HepG2 (cell line): ENCODE results near the gene PSMG4. TPM values are rescaled to one million over a fixed set of nuclear protein-coding genes. Genes with fewer than 3 reads are reported as not detected.

Experiments
- CHD2 ChIP-seq: IDR thresholded peaks from 2 replicates; pipeline ENCODE4 v1.6.1; 2011; ENCODE audit warnings: low read depth, low read length, improper control_type of control experiment
- FIP1L1 ChIP-seq: fragments of 200-400 bp; formaldehyde crosslinking; IDR thresholded peaks from 2 replicates; pipeline ENCODE4 v1.6.1; 2018; ENCODE audit warnings: low read depth, mild to moderate bottlenecking, low read length, moderate library complexity, borderline replicate concordance; ENCODE audit not compliant: insufficient read depth
- FOSL1 ChIP-seq: sonication (generic); formaldehyde crosslinking; IDR thresholded peaks from 2 replicates; pipeline ENCODE4 v1.9.0; 2021; ENCODE audit warnings: missing genetic modification reagents, borderline replicate concordance
- FOXC1 ChIP-seq: sonication (generic); formaldehyde crosslinking; IDR thresholded peaks from 2 replicates; pipeline ENCODE4 v1.8.0; 2022; ENCODE audit warnings: mild to moderate bottlenecking, missing genetic modification reagents, borderline replicate concordance
- FOXP1 ChIP-seq, 2 experiments: fragments of 450-650 bp in 1 of 2; IDR thresholded peaks; 2 replicates each; pipeline ENCODE4 v1.6.1; 2017 to 2018; ENCODE audit warnings: antibody characterized with exemption in 1 of 2
- GABPA ChIP-seq, 2 experiments: IDR thresholded peaks; 2 replicates each; pipeline ENCODE4 v1.6.1; 2011 to 2016; ENCODE audit warnings: low read depth in 2 of 2, low read length in 1 of 2, missing biosample characterization in 1 of 2, missing genetic modification characterization in 1 of 2
- GLI4 ChIP-seq: sonication (generic); formaldehyde crosslinking; IDR thresholded peaks from 2 replicates; pipeline ENCODE4 v1.5.1; 2020; ENCODE audit warnings: missing genetic modification reagents, mild to moderate bottlenecking, moderate library complexity, borderline replicate concordance
- GTF3A ChIP-seq: sonication (generic); formaldehyde crosslinking; conservative IDR thresholded peaks from 2 replicates; pipeline ENCODE4 v1.4.0; 2020; ENCODE audit warnings: mild to moderate bottlenecking, missing genetic modification reagents
- HNRNPUL1 ChIP-seq: fragments of 200-400 bp; formaldehyde crosslinking; IDR thresholded peaks from 2 replicates; pipeline ENCODE4 v1.6.1; 2017; ENCODE audit warnings: low read depth, mild to moderate bottlenecking, low read length, moderate library complexity
- IRX3 ChIP-seq: sonication (generic); formaldehyde crosslinking; IDR thresholded peaks from 2 replicates; pipeline ENCODE4 v1.8.1; 2023; ENCODE audit warnings: mild to moderate bottlenecking, low read depth, missing genetic modification reagents, borderline replicate concordance
- KLF16 ChIP-seq, 2 experiments: sonication (generic) in 1 of 2; formaldehyde crosslinking in 1 of 2; IDR thresholded peaks; 2 replicates each; pipeline versions ENCODE4 v1.6.1 to v1.8.0; 2016 to 2023; ENCODE audit warnings: missing genetic modification reagents in 2 of 2, missing compliant biosample characterization in 1 of 2
- MZF1 ChIP-seq: sonication (generic); formaldehyde crosslinking; IDR thresholded peaks from 2 replicates; pipeline ENCODE4 v1.8.1; 2023; ENCODE audit warnings: mild to moderate bottlenecking, missing genetic modification reagents, borderline replicate concordance
- NR2F2 ChIP-seq: IDR thresholded peaks from 2 replicates; pipeline ENCODE4 v1.6.1; 2012; ENCODE audit warnings: low read depth, inconsistent platforms, borderline replicate concordance
- POLR2G ChIP-seq: fragments of 200-400 bp; formaldehyde crosslinking; IDR thresholded peaks from 2 replicates; pipeline ENCODE4 v1.6.1; 2018; ENCODE audit warnings: mild to moderate bottlenecking, low read depth, low read length, moderate library complexity
- SIX4 ChIP-seq: sonication (generic); formaldehyde crosslinking; IDR thresholded peaks from 2 replicates; pipeline ENCODE4 v1.4.0; 2020; ENCODE audit warnings: missing genetic modification reagents
- SMAD9 ChIP-seq: sonication (generic); formaldehyde crosslinking; IDR thresholded peaks from 2 replicates; pipeline ENCODE4 v1.5.1; 2020; ENCODE audit warnings: mild to moderate bottlenecking, missing genetic modification reagents
- SOX6 ChIP-seq, 2 experiments: fragments of 450-650 bp in 1 of 2; sonication (generic) in 1 of 2; formaldehyde crosslinking in 1 of 2; IDR thresholded peaks; 2 replicates each; pipeline versions ENCODE4 v1.4.0 to v1.6.1; 2017 to 2020; ENCODE audit warnings: antibody characterized with exemption in 1 of 2, mild to moderate bottlenecking in 1 of 2, missing genetic modification reagents in 1 of 2
- TAF15 ChIP-seq: fragments of 200-400 bp; formaldehyde crosslinking; IDR thresholded peaks from one replicate; pipeline ENCODE4 v1.6.1; 2018; ENCODE audit warnings: mild to moderate bottlenecking, low read depth, low read length; ENCODE audit not compliant: poor library complexity, severe bottlenecking
- TCF7L2 ChIP-seq: IDR thresholded peaks from 2 replicates; pipeline ENCODE4 v1.6.1; 2011; ENCODE audit warnings: mild to moderate bottlenecking, low read depth, low read length, moderate library complexity
- ZNF772 ChIP-seq: sonication (generic); formaldehyde crosslinking; IDR thresholded peaks from 2 replicates; pipeline ENCODE4 v1.5.0; 2020; ENCODE audit warnings: mild to moderate bottlenecking, missing genetic modification reagents
- polyA plus RNA-seq, 8 experiments: library from polyadenylated mRNA; depleted of rRNA in 3 of 8; stranded (reverse) in 7 of 8; unstranded in 1 of 8; fragments of >200 nt; fragmentation: Illumina TruSeq in 4 of 8; extraction: Trizol in 4 of 8; gene quantifications; 2 replicates each; pipeline versions ENCODE4 v1.2.1 to v1.2.3, GENCODE V29; 2011 to 2016; ENCODE audit warnings: low read depth in 4 of 8, missing spikeins in 1 of 8, mixed read lengths in 1 of 8; ENCODE audit not compliant: insufficient read depth in 1 of 8
- total RNA-seq, 5 experiments: library from RNA; depleted of rRNA; stranded (reverse); fragments of >200 nt; fragmentation: Illumina TruSeq; extraction: Trizol; gene quantifications; 2 replicates each; pipeline ENCODE4 v1.2.3, GENCODE V29; 2016; ENCODE audit warnings: low read depth in 1 of 5
- TF ChIP-seq, protein P1 (sequence below): sonication (generic); formaldehyde crosslinking; IDR thresholded peaks from 2 replicates; pipeline ENCODE4 v1.4.0; 2020; ENCODE audit warnings: missing genetic modification reagents
- TF ChIP-seq, protein P2 (sequence below): sonication (generic); formaldehyde crosslinking; IDR thresholded peaks from 2 replicates; pipeline ENCODE4 v1.4.0; 2020; ENCODE audit warnings: missing genetic modification reagents, borderline replicate concordance

Gene PSMG4
- total and polyA plus RNA-seq, 2 of the 13 experiments (the other 11 are each of a cell fraction or from before 2014, with no cell fraction given) = 28.5 to 32.8 TPM

DNA sequence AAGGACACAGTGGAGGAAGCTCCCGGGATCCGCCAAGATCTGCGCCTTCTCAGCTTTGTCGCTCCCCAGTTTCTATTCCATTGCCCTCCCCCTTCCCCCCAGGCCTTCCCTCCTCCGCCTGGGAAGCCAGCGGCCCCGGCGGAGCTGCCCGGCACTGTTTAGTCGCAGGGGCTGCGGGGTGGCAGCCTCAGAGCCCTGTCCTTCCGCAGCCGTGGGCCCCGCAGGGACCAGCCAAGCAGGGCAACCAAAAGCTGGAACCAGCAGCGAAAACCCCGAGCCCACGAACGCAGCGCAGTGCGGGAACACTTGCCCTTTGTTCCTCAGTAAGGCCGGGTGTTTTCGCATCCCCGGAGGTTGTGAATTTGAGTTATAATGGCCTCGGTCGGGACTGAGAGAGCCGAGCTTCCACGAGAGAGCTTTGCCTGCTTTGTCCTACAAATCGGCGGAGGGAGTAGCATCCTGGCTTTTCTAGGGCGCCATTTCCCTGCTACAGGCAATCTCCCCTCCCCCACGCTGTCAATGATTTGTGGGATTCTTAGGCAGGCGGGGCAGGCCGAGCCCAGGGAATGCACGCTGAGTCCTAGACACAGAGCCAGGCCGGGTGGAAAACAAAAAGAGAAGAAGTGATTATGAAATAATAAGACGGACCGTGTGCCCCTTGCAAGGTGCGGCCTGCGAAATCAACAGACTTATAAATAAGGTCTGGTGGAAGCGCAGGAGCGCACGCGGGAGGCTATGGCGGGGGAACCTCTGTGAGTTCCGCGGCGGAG is 27.3 kb upstream of the PSMG4 start (continued):
- TF ChIP-seq KLF16 (CRISPR knock-in tag; IDR thresholded peaks at IDR 0.05) (no peak; a peak in 2 of 4 replicates), GABPA (IDR thresholded peaks at IDR 0.05; ENCODE audit: low read depth, low read length) (no peak), GABPA (CRISPR knock-in tag; IDR thresholded peaks at IDR 0.05; ENCODE audit: low read depth) (no peak), GLI4 (CRISPR knock-in tag) (0 out of 2 replicates have a peak, but pooled peaks have one; percentile 27), MZF1 (CRISPR knock-in tag) (0 out of 2 replicates have a peak, but pooled peaks have one; percentile 33), SOX6 (IDR thresholded peaks at IDR 0.05) (no peak), SOX6 (CRISPR knock-in tag; IDR thresholded peaks at IDR 0.05) (peak; percentile 77), FOSL1 (CRISPR knock-in tag) (no peak), GTF3A (CRISPR knock-in tag) (no peak), SMAD9 (CRISPR knock-in tag) (peak; percentile 34; the same call in 1 of the 2 replicates), HNRNPUL1 (peak; percentile 100), SIX4 (0 out of 2 replicates have a peak, but pooled peaks have one; percentile 10), IRX3 (CRISPR knock-in tag) (no peak), TAF15 (no peak), FOXC1 (CRISPR knock-in tag) (peak; percentile 67; the same call in 1 of the 2 replicates), CHD2 (peak; percentile 66; the same call in 1 of the 2 replicates), FOXP1 (IDR thresholded peaks at IDR 0.05) (no peak), FOXP1 (CRISPR knock-in tag; IDR thresholded peaks at IDR 0.05) (peak; percentile 40; the same call in 1 of the 2 replicates), NR2F2 (peak; percentile 33; the same call in 1 of the 2 replicates), ZNF772 (CRISPR knock-in tag) (peak; percentile 94), FIP1L1 (peak; percentile 49; the same call in 1 of the 2 replicates), POLR2G (peak; percentile 63), TCF7L2 (no peak)
- TF ChIP-seq, protein P1, sequence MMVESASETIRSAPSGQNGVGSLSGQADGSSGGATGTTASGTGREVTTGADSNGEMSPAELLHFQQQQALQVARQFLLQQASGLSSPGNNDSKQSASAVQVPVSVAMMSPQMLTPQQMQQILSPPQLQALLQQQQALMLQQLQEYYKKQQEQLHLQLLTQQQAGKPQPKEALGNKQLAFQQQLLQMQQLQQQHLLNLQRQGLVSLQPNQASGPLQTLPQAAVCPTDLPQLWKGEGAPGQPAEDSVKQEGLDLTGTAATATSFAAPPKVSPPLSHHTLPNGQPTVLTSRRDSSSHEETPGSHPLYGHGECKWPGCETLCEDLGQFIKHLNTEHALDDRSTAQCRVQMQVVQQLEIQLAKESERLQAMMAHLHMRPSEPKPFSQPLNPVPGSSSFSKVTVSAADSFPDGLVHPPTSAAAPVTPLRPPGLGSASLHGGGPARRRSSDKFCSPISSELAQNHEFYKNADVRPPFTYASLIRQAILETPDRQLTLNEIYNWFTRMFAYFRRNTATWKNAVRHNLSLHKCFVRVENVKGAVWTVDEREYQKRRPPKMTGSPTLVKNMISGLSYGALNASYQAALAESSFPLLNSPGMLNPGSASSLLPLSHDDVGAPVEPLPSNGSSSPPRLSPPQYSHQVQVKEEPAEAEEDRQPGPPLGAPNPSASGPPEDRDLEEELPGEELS = 0 out of 2 replicates have a peak, but pooled peaks have one; percentile 51
- TF ChIP-seq, protein P2, sequence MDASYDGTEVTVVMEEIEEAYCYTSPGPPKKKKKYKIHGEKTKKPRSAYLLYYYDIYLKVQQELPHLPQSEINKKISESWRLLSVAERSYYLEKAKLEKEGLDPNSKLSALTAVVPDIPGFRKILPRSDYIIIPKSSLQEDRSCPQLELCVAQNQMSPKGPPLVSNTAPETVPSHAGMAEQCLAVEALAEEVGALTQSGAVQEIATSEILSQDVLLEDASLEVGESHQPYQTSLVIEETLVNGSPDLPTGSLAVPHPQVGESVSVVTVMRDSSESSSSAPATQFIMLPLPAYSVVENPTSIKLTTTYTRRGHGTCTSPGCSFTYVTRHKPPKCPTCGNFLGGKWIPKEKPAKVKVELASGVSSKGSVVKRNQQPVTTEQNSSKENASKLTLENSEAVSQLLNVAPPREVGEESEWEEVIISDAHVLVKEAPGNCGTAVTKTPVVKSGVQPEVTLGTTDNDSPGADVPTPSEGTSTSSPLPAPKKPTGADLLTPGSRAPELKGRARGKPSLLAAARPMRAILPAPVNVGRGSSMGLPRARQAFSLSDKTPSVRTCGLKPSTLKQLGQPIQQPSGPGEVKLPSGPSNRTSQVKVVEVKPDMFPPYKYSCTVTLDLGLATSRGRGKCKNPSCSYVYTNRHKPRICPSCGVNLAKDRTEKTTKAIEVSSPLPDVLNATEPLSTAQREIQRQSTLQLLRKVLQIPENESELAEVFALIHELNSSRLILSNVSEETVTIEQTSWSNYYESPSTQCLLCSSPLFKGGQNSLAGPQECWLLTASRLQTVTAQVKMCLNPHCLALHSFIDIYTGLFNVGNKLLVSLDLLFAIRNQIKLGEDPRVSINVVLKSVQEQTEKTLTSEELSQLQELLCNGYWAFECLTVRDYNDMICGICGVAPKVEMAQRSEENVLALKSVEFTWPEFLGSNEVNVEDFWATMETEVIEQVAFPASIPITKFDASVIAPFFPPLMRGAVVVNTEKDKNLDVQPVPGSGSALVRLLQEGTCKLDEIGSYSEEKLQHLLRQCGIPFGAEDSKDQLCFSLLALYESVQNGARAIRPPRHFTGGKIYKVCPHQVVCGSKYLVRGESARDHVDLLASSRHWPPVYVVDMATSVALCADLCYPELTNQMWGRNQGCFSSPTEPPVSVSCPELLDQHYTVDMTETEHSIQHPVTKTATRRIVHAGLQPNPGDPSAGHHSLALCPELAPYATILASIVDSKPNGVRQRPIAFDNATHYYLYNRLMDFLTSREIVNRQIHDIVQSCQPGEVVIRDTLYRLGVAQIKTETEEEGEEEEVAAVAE = 0 out of 2 replicates have a peak, but pooled peaks have one; percentile 56
